ENCODE measurements around the gene GDA. TPM values are rescaled to one million over a fixed set of nuclear protein-coding genes. Genes with fewer than 3 reads are reported as not detected.

Gene GDA
- total RNA-seq, 2 donors from 2014 or later, result 2.5 to 6.9 TPM

- no peak overlapping the region for H3K27ac ChIP-seq (ENCODE audit: low read depth, low read length)
- no peak overlapping the region for H3K4me3 ChIP-seq (ENCODE audit: low read length)
- H3K9ac ChIP-seq (ENCODE audit: extremely low read depth, low read length, poor library complexity, severe bottlenecking), result no peak overlapping the region
- DNase-seq, result no peak
- H3K36me3 ChIP-seq (ENCODE audit: control insufficient read depth, insufficient read depth, low read length), result no peaks in the 10 kb centered on the region
- no peak for TF ChIP-seq CTCF (conservative IDR thresholded peaks at IDR 0.05)
- WGBS, 2 experiments (ENCODE audit: insufficient coverage in 1 of 2, insufficient read length in 1 of 2), result 79 to 83% methylated on average over 2 to 4 of the region's 4 CpGs
- peaks cover 2% of the 10 kb centered on the region for H3K27me3 Mint-ChIP-seq (ENCODE audit: insufficient read depth)
- H3K27me3 ChIP-seq (ENCODE audit: control insufficient read depth, insufficient read depth, low read length, poor library complexity, severe bottlenecking), result no peaks in the 10 kb centered on the region
- no peak overlapping the region for H3K4me3 Mint-ChIP-seq
- no peaks in the 10 kb centered on the region for H3K4me1 ChIP-seq (ENCODE audit: control insufficient read depth, insufficient read depth, low read length)
- no peak overlapping the region for H3K27ac Mint-ChIP-seq
- peaks cover 3% of the 10 kb centered on the region for H3K4me1 Mint-ChIP-seq
- peaks cover 4% of the 10 kb centered on the region for H3K9me3 Mint-ChIP-seq
- H3K9me3 ChIP-seq (ENCODE audit: control insufficient read depth, low read length), result no peaks in the 10 kb centered on the region
- no peaks in the 10 kb centered on the region for H3K36me3 Mint-ChIP-seq (ENCODE audit: low read depth)
Observed at GRCh38 chr9:72274441-72274840, 125.2 kb downstream of the GDA start.

- peaks cover 4% of the 10 kb centered on the region for H3K9me3 Mint-ChIP-seq
Observed at GRCh38 chr9:72274916-72275315, 125.7 kb downstream of the GDA start.

DNA sequence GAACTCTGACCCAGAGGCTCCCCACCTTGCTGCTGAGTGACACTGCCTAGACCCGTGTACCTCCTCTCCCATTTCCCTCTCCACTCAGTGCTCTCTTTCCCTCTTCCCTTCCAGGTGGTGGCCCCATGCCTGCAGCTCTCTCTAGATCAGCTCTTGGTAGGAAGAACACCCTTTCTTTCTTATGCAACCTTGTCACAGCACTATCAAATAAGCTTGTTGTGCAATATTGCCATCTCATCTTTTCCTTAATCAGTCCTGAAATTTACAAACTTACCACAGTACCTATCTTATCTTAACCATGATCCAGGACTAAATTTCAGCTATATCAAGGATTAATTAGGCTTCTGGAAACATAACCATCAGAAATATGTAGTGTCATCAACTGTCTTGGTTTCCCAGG is 127.2 kb downstream of the GDA start:
- peaks cover 3% of the 10 kb centered on the region for H3K4me1 Mint-ChIP-seq
- WGBS, 2 experiments (ENCODE audit: insufficient coverage in 1 of 2, insufficient read length in 1 of 2), result 78 to 90% methylated on average over 1 of the region's 1 CpG
- H3K4me3 ChIP-seq (ENCODE audit: low read length), result no peak overlapping the region

More at GRCh38 chr9:72274916-72275315, 125.7 kb downstream of the GDA start:
- Histone ChIP-seq H3K4me3 (ENCODE audit: low read length) (no peak overlapping the region), H3K9me3 (ENCODE audit: control insufficient read depth, low read length) (no peaks in the 10 kb centered on the region), H3K9ac (ENCODE audit: extremely low read depth, low read length, poor library complexity, severe bottlenecking) (no peak overlapping the region), H3K27ac (ENCODE audit: low read depth, low read length) (no peak overlapping the region), H3K27me3 (ENCODE audit: control insufficient read depth, insufficient read depth, low read length, poor library complexity, severe bottlenecking) (no peaks in the 10 kb centered on the region), H3K4me1 (ENCODE audit: control insufficient read depth, insufficient read depth, low read length) (no peaks in the 10 kb centered on the region), H3K36me3 (ENCODE audit: control insufficient read depth, insufficient read depth, low read length) (no peaks in the 10 kb centered on the region)
- H3K36me3 Mint-ChIP-seq (ENCODE audit: low read depth), result no peaks in the 10 kb centered on the region
- no peak for TF ChIP-seq CTCF (conservative IDR thresholded peaks at IDR 0.05)
- H3K27me3 Mint-ChIP-seq (ENCODE audit: insufficient read depth), result peaks cover 2% of the 10 kb centered on the region
- H3K27ac Mint-ChIP-seq, result no peak overlapping the region
- 91 to 100% methylated on average over 2 to 3 of the region's 3 CpGs for WGBS, 2 experiments (ENCODE audit: insufficient coverage in 1 of 2, insufficient read length in 1 of 2)
- H3K4me3 Mint-ChIP-seq, result no peak overlapping the region
- no peak for DNase-seq
- peaks cover 3% of the 10 kb centered on the region for H3K4me1 Mint-ChIP-seq

More for the DNA sequence above, 127.2 kb downstream of the GDA start:
- no peak for TF ChIP-seq CTCF (conservative IDR thresholded peaks at IDR 0.05)
- H3K27me3 Mint-ChIP-seq (ENCODE audit: insufficient read depth), result peaks cover 2% of the 10 kb centered on the region
- Histone ChIP-seq H3K27me3 (ENCODE audit: control insufficient read depth, insufficient read depth, low read length, poor library complexity, severe bottlenecking) (no peaks in the 10 kb centered on the region), H3K9ac (ENCODE audit: extremely low read depth, low read length, poor library complexity, severe bottlenecking) (no peak overlapping the region), H3K27ac (ENCODE audit: low read depth, low read length) (no peak overlapping the region), H3K9me3 (ENCODE audit: control insufficient read depth, low read length) (no peaks in the 10 kb centered on the region), H3K4me1 (ENCODE audit: control insufficient read depth, insufficient read depth, low read length) (no peaks in the 10 kb centered on the region), H3K36me3 (ENCODE audit: control insufficient read depth, insufficient read depth, low read length) (no peaks in the 10 kb centered on the region)
- H3K4me3 Mint-ChIP-seq, result no peak overlapping the region
- peaks cover 4% of the 10 kb centered on the region for H3K9me3 Mint-ChIP-seq
- H3K27ac Mint-ChIP-seq, result no peak overlapping the region
- no peak for DNase-seq
- no peaks in the 10 kb centered on the region for H3K36me3 Mint-ChIP-seq (ENCODE audit: low read depth)

All from endodermal cell (in vitro differentiated cells).